AG04449 (cell line): Measurements from ENCODE around the gene FAM98C.

Source experiments
- CTCF ChIA-PET: fragments of 350-600 bp; formaldehyde crosslinking; extraction: SDS; loops from one replicate; lab custom pipeline; 2021; ENCODE audit warnings: antibody characterized with exemption; lab: Yijun Ruan, JAX
- POLR2A ChIA-PET: fragments of 400-600, 350-600 bp; formaldehyde crosslinking; extraction: SDS; loops from one replicate; lab custom pipeline; 2020; ENCODE audit warnings: antibody characterized with exemption, inconsistent platforms; lab: Yijun Ruan, JAX
- DNase-seq: peaks from one replicate; pipeline ENCODE4 v3.0.0-alpha.2; 2010; ENCODE audit warnings: low read depth, low spot score
- H3K4me3 ChIP-seq: 2 replicates; pipeline ENCODE4 v1.5.1; 2011; ENCODE audit warnings: low read depth, mild to moderate bottlenecking, control low read depth, low read length
- CTCF ChIP-seq: IDR thresholded peaks from one replicate; pipeline ENCODE4 v1.5.1; 2011; ENCODE audit warnings: mild to moderate bottlenecking, moderate library complexity, low read length, control low read depth, inconsistent platforms; ENCODE audit not compliant: insufficient read depth; ENCODE audit errors: missing control alignments

FAM98C gene

GRCh38 chr19:38433268-38433733 lies 30.4 kb downstream of the FAM98C start, which contains the start of gene RYR1:
Gene RYR1 (plus strand): TSS chr19:38433691. CDS start chr19:38433830, 139 bp downstream.
- ChIA-PET POLR2A (no interaction called here), CTCF (no interaction called here)
- no peak for DNase-seq
- no peak for TF ChIP-seq CTCF
- no peak within 1 kb of the TSS for H3K4me3 ChIP-seq

DNA sequence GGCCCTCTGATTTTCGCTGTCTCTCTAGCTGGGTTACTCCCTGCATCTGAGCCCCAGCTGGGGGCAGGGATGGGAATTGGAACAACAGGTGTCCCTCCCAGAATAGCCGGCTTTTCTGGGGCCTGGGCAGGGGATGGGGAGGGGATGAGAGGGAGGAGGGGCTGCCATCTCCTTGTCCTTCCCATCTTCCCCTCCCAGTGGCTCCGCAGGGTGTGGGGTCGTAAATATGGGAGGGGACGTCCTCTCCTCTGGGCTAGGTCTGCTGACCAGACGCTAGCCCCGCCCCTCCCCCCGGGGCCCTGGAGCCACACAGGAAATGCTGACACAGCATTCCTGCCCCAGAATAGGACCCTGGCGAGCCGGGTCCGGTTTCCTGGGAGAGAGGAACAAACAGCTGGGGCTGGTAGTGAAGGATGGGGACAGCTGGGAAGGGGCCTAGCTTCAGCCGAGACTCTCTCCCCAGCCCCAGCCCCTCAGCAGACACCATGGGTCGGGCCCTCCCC lies 31.7 kb downstream of the FAM98C start:
- ChIA-PET CTCF (no interaction called here), POLR2A (no interaction called here)
- H3K4me3 ChIP-seq, result no peak overlapping the region
- DNase-seq, result no peak
- no peak for TF ChIP-seq CTCF

- no peak for TF ChIP-seq CTCF
- DNase-seq, result no peak
- POLR2A ChIA-PET, result no interaction called here
- CTCF ChIA-PET, result no interaction called here
- H3K4me3 ChIP-seq, result no peak overlapping the region
These were observed 34.4 kb downstream of the FAM98C start for GRCh38 chr19:38437295-38437694.

GRCh38 chr19:38437917-38438316 lies 35.0 kb downstream of the FAM98C start:
- ChIA-PET POLR2A (no interaction called here), CTCF (no interaction called here)
- H3K4me3 ChIP-seq, result no peak overlapping the region
- no peak for DNase-seq
- no peak for TF ChIP-seq CTCF

DNA sequence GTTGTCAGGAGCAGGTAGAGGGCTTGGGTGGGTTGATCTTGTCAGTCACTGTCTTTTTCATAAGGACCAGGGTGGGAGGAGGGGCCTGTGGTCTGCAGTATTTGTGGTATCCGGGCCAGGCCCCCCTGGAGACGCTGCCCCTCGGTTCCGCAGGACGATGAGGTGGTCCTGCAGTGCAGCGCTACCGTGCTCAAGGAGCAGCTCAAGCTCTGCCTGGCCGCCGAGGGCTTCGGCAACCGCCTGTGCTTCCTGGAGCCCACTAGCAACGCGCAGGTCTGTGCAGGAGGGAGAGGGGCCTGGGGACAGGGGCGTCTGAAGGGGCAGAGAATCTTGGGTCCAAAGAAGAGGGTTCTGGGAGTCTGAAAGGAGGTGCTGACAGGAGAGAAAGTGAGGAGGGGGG lies 37.7 kb downstream of the FAM98C start:
- POLR2A ChIA-PET, result no interaction called here
- CTCF ChIA-PET, result interaction anchor here (0.8 kb wide), 1 partner anchor 195 kb away, joined by 3 read pairs; no protein-coding TSS in a partner anchor
- no peak overlapping the region for H3K4me3 ChIP-seq
- no peak for TF ChIP-seq CTCF
- no peak for DNase-seq

GRCh38 chr19:38441657-38442348 lies 38.9 kb downstream of the FAM98C start:
- TF ChIP-seq CTCF, result no peak
- ChIA-PET POLR2A (interaction anchor here (0.7 kb wide), 1 partner anchor 215 kb away, joined by 6 read pairs; no protein-coding TSS in a partner anchor), CTCF (no interaction called here)
- no peak overlapping the region for H3K4me3 ChIP-seq
- DNase-seq, result no peak
